ENCODE results near the gene CFAP20. TPM values are rescaled to one million over a fixed set of nuclear protein-coding genes. Genes with fewer than 3 reads are reported as not detected.

Gene CFAP20
- total RNA-seq, 1 donor from 2014 or later = 51.7 TPM

Other genes with a start within 250 kb of the CFAP20 start
- not detected in 2 replicates for gene CNGB1, start 158.3 kb downstream of the CFAP20 start, total RNA-seq
- 7.3 and 8.9 TPM in 2 replicates for gene ZNF319, start 128.7 kb downstream of the CFAP20 start, total RNA-seq
- 51.6 and 57.8 TPM in 2 replicates for gene USB1, start 128.0 kb downstream of the CFAP20 start, total RNA-seq
- 1.3 and 1.9 TPM in 2 replicates for gene MMP15, start 103.6 kb downstream of the CFAP20 start, total RNA-seq
- gene CSNK2A2, start 68.7 kb upstream of the CFAP20 start, total RNA-seq = 90.5 and 93.9 TPM in 2 replicates
- gene PRSS54, start 165.6 kb upstream of the CFAP20 start, total RNA-seq = not detected in 2 replicates

Measured in activated T-helper 2 cell treated with anti-CD3 and anti-CD28 coated beads, Interferon-gamma antibody, Interleukin-2, Interleukin-4, amounts not matched to agents 10 μg/mL and 5 μg/mL and 100 μg/mL, durations not matched to agents 14 hours and 24 hours and 36 hours (primary cell).